Globus pallidus (tissue), 1 donor: ENCODE data around the gene SLC1A5.

Experiments used
- DNase-seq: peaks from one replicate; pipeline ENCODE4 v3.0.0-alpha.2; 2015; ENCODE audit warnings: low spot score

Gene SLC1A5

DNA sequence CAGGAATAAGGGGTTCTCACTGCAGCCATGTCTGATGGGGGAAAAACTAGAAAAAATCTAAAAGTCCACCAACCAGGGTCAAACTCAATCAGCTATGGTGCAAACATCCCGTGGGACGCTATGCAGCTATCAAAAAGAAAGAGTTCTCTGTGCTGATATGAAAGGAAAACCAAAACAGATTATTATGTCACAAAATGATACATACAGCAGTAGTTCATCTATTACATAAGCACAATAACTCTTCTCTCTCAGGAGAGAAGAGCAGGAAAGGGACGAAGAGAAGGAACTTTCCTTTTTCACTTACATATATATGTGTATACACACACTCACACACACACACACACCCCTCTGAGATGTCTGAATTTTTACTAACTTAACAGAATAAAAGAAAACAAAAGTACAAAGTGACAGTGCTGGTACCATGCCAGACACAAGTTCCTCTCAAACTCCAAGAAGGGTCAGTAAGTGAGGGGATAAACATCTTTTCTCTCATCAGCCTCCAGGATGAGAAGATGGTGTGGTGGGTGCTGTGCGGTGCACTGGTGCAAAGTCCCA, 45.4 kb downstream of the SLC1A5 start:
- no peak for DNase-seq

DNA sequence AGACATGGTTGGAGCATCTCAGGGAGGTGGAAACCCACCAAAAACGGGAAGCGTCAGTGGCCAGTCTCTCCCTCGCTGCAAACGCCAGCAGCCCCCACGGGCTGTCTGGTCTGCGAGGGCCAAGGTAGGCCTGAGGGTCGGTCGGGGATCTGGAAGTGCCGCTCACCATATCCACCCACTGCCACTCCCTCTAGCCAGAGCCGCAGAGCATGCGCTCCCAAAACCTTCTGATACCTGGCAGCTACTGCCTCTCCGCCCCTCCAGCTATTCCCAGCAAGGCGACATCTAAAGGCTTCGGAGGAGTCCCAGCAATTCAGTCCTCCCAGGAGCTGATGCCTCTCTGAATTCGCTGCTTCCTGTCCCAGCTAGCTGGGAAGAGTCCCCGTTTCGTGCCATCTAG, 46.9 kb downstream of the SLC1A5 start:
- DNase-seq: no peak

DNA sequence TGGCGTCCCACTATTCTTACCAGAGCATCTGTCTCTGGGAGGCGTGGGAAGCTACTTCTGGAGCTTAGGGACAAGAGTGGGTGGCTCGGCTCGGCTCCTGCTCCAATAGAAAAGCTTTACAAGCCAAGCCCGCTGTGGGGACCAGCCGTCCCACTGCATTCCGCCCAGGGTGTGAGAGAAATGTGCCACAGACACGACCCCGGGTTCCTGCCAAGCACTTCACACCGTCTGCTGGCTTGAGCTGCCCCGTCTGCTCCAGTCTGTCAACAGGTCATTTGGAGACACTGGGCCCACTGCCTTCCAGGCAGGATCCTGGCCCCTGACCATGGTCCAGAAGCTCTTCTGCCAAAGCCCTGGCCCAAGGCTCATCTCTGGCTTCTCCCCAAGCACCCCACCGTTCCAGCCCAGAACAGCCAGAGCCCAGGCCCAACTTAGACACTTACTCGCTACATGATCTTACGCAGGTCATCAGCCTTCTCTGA, 49.1 kb downstream of the SLC1A5 start:
- DNase-seq: no peak

DNA sequence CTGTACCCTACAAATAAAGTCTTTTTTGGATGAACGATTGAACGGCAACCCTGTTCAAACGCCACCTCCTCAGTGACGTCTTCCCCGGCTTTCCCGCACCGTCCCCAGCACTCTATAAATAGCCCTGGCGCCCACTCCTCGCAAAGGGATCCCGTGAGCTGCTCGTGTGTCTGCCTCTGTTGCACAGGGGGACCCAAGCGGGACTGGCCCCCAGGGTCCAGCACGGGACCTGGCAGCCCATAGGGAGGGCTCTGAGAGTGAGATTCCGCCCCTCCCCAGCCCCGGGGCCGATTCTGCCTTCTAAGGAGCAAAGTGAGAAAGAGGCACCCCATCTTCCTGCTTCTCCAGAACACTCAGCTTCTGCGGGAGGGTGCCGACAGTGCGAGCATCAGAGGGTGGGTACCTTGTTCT, 50.6 kb downstream of the SLC1A5 start:
- DNase-seq: no peak

DNA sequence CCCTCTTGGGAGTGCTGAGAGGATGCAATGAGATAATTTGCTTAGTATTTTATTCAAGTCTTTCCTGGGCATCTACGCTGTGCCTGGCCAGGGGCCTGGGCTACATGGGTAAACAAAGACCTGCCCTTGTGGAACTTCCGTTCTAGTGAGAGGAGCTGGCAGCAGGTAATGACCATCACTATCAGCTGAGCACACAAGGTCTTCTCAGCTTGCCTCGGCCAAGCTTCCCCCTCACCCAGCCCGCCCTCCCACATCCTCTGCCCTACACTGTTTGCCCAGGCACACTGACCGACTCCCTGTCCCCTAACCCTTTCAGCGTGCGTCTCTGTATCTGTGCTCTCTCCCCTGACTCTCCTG, 51.1 kb downstream of the SLC1A5 start:
- no peak for DNase-seq

DNA sequence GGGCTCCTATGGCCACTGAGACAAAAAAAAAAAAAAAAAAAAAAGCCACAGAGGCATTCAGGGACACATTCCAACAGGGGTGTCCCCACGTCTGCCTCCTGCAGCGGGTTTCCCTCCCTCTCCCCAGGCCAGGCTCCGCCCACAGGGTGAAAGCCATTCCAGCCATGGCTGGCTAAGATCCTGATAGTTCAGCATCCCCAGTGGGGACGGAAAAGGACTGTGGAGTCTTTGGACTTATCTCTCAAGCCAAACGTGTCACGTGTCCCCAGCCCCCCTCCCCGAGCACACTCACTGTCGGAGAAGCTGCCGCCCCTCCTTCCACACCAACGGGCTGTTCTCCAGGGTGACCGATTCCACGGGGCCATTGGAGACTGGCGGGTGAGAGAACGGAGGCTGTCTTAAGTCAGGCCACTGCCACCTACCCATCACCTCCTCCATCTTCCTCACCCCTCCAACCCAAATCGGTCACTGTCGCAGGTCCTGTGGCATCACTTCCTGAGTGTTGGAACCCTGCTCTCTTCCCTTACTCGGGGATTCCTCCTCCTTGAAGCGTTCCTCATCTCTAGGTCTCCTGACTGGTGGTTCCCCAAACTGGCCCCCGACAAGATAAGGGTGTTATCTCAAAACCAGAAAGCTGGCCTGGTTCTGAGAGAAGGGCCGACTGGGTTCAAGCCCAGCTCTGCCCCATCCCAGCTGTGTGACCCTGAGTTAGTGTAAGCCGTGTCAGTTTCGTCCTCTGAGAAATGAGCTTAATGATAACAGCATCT, 51.7 kb downstream of the SLC1A5 start:
- DNase-seq: no peak

DNA sequence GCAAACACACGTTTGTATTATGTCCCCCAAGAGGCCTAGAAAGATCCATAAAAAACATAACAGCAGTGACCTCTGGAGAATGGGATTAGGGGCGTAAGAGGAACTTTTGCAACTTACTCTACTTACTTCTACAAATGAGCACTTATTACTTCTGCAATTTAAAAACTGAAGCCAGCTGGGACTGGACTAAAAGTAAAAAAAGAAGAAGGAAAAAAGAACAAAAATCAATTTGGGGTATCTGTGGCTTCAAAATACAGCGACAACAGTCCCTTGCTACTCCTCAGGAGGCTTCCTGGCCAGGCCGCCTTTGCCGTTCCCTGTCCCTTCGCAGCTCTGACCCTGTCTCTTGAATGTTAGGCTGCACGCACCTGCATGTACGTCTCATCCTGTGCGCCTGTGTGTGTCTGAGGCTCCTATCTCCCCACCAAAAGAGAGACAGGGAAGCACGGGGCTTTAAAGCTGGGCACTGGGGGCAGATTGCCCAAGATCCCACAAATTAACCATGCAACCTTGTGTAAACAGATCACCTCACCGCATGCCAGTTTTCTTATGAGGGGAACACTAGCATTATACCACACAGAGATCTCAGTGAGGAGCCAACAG, 54.6 kb downstream of the SLC1A5 start:
- DNase-seq: no peak

DNA sequence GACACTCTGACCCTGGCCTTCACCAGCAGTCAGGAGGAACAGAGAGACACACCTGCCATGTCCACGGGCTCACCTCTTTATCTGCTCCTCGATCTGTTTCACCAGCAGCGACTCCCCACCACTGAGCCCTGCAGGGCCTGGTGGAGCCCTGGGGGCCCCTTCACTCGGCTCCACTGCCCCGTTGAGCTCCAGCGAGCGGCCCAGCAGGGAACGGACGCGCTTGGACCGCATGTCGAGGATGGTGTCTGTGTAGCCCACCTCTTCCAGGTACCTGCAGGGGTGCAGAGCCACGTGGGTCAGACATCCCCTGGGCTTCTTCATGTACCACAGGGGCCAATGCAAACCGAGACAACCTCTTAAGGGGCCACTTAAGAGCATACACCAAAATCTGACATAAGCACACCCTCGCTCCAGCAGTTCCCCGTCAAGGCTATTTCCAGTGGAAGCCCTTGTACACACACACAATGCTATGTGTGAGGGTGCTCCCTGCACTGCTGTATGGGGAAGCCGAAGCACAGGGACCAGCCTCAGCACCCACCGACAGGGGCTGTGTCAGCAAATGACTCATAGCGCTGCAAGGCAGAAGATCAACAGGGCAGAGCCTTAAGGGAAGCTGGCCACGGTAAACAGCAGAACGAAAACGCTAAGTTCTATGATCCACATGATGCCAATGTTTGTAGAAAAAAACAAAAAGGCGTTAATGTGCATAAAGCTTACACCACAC, 55.3 kb downstream of the SLC1A5 start:
- no peak for DNase-seq

DNA sequence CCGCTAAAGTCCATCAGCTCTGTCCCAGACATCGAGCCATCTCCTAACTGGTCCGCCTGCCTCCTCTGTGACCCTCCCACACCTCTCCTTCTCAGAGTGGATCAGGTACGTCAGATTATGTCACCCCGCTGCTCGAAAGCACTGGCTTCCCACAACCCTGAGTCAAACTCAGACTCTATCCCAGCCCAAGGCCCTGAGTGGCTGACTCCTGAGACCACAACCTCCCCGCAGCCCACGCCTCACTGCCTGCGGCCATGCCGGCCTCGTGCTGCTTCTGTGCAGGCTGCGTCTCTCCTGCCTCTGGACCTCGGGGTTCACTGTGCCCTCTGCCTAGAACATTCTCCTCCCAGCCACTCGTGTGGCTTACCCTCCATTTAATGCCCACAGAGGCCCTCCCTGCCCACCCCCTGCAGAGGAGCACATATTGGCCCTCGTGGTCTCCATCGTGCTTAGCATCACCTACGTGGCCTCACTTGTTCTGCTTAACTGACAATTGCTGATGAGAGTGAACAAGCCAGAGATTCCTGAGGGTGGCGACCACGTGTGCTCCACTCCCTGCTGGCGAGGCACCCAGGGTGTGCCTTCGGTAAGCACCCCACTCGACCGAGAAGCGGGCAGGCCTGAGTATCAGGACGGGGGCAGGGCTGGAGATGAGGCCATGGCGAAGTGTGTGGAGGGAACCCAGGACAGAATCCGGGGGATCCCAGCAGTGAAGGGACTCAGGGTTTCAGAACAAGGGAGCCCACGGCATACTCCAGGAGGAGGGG, 56.0 kb downstream of the SLC1A5 start:
- no peak for DNase-seq

DNA sequence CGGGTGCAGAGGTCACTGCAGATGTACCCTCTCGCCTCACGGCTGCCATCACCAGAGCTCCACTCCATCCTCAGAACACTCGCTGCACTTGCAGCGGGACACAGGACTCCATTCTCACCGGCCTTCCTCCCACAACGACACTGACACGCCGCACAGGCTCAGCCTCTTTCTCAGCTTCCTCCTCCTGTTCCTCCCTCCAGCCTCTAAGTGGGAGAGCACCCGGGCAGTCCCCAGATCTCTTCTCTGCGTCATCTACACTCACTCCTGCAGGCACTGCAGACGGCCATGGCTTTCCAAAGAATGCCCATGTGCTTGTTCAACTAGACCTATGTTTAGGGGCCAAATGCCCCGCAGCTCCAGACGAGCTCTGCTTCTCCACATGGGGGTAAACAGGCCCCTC, 56.8 kb downstream of the SLC1A5 start:
- DNase-seq: no peak

DNA sequence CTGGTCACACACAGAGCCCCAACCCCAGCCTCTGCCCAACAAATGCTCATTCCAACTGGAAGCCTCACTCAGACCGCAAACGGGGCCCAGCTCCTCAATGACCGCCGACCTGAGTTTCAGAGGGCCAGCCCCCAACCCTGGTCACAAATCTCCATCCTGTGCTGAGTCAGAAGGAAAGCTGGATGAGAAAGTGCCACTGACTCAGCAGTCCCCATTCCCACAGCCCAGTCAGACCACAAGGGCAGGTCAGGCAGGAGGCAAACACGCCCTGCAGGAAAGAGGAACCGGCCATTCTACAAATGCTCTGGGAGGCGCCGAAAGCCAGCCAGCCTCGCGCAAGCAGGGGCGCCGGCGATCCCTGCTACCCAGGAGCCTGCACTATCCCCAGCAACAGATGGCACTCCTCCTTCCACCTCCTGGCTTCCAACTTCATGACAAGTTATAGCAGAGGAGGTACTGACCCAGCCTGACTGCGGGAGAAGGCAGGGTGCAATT, 57.3 kb downstream of the SLC1A5 start:
- no peak for DNase-seq

DNA sequence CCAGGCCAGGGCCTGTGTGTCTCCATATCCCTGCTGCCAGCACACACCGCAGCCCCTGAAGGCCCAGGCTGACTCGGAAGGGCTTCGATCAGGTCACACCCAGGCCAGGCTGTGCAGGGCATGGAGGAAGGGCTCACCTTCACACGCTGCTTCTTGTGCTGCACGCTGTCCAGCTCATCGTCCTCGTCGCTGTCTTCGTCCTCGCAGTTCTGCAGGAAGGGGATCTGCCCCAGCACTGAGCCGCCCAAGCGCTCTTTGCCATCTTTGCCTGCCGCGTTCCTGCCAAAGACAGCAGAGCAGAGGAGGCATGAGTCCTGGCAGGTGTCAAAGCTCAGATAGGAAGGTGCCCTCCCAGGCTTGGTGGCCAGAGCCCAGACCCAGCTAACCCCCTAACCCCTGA, 57.8 kb downstream of the SLC1A5 start:
- no peak for DNase-seq

DNA sequence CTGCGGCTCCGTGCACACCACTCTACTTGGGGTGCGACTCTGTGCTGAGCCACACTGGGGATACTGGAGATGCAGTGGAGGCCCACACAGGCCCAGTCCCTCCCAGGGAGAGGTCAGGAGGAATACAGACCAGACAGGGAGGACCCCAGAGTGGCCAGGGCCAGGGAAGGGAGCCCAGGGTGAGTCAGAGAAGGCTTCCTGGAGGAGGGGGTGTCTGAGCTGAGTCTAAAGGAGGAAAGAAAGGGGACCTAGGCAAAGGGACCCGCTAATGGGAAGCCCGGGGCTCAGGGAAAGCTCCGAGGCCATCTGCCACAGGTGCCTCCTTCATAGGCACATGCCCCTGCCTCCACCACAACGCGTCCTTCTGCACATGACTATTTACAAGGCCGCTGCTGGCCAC, 58.2 kb downstream of the SLC1A5 start:
- no peak for DNase-seq

DNA sequence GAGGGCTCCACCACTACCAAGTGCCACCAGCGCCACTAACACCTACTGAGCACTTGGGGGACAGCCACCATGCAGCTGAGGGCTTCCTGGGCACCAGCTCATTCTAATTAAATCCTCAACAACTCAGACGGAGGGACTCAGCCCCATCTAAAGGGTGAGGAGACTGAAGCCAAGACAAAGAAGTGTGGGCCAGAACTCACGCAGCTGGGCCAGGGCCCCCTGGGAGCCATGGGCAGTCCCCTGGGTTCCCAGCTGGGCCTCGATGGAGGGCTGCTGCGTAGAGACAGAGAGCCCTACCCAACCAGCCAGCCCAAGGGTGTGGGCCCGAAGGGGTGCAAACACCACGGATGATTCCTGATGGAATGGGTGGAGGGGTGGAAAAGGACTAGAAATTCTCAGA, 58.7 kb downstream of the SLC1A5 start:
- no peak for DNase-seq

DNA sequence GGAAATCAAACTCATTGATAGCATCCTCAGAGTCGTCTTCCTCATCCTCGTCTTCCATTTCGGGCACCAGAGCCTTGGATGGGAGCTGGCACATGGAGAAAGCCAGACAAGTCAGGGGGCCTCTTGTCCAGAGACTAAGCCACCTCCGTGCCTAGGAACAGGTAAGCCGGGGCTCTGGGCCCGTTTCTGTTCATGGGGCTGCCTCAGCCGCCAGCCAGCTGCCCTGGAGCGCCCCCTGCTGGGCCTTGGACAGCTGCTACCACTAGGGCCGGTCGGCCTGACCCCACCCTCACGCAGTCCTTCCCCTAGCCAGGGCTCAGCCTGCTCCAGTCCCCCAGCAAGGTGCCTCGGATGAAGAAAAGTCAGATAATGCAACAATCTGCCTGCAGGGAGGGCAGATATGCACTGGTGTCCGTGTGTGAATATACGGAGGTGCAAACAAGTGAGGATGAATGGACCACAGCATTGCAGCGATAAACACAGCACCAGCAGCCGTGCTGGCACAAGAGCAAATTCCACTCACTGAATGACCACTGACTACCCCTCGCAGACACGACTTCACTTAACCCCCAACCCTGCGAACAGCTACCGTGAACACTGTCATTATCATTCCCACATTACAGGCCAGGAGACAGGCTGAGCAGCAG, 59.6 kb downstream of the SLC1A5 start:
- DNase-seq: no peak

DNA sequence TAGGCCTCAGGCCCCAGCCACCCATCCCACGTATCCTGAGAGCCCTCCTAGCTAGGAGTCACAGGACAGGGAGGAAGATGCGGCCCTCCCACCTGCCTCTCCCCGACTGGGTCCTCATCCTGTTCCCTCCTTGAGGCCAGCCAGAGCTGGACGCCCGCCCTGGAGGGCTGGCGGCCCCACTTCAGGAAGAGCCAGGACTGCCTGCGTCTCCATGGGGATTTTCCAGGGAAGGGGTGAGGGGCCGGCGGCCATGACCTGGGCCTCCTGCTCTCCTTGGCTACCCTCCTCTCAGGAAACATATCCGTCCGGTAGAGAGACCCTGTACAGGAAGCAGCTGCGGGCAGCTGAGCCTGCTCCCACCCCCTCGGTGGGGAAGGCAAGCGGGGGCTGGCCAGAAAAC, 60.2 kb downstream of the SLC1A5 start:
- no peak for DNase-seq

DNA sequence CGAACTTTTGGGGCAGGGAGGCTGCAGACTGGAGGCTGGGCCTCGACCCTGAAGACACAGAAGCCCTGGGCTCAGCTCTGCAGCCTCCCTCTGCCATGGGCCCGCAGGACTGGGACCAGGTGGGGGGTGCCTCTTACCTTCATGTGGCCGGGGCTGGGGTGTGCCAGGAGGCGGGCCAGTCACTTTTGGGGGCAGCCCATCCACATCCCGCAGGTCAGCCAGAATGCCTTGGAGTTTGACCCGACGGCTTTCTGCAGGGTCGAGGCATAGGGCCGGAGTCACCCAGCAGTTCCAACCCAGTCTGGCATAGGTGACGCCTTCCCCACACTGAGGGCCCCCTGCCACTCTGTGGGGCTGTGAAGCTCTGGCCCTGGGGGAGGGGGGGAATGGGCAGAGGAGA, 60.6 kb downstream of the SLC1A5 start:
- no peak for DNase-seq

DNA sequence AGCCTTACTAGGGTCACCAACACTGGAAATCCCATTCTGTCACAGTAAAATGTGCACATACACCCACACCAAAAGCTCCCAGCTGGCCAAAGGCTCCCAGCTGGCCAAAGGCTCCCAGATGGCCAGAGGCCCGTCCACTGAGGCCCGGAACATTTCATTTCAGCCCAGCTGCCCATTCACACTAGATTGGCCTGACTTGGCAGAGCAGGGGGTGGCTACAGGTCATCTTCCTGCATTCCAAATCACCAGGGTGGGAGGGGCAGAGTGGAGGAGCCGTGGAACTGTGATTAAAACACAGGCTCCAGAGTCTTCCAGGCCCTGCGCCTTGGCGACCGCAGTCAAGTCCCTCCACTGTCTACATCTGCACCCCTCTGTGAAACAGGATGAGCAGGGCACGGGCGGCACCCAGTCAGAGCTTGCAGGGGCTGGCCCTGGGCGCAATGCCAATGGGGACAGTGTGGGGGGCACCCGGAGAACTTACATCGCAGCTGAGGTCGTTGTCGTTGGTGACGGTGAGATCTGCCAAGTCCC, 61.4 kb downstream of the SLC1A5 start:
- no peak for DNase-seq

DNA sequence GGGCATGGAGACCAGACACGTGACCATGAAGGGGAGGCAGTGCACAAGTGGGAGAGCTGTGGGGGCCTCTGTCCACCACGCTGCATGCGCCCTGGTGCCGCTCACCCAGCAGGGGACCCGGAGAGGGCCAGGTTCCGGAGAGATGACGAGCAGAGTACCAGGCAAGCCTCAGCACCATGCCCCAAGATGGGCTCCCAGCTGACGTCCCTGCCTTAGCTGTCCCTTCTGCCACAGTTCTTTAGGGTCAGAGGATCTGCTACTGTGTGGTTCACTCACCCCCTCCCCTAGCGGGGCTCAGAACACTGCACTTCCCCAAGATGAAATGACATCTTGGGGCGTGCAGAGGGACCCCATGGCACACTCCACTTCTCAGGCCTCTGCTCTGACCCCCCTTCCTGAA, 61.8 kb downstream of the SLC1A5 start:
- DNase-seq: no peak

DNA sequence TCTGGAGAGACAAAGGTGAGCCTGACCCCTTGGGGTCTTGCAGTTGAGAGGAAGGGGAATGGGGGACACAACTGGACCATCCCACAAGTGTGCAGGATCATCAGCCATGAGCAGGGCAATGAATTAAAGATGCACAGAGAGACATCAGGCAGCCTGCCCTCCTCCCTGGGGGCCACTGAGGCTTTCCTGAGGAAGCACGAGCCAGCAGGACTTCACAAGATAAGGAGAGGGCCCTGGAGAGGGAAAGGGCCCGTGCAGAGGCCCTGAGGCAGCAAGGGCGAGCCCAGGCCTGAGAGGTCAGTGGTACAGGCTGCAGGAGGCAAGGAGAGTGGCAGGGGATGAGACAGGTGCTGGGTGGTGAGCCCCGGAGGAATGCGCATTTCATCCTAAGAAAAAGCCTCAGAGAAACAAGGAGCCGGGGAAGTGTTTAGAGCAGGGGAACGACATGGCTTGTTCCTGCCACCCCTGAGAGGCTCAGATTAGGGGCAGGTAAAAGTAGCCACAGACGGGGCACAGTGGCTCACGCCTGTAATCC, 62.5 kb downstream of the SLC1A5 start:
- DNase-seq: no peak
